A549 (cell line): ENCODE results near the gene CACNA1C. TPM values are rescaled to one million over a fixed set of nuclear protein-coding genes. Genes with fewer than 3 reads are reported as not detected.

Experiments used
- ATAC-seq, 2 experiments: fragments of 200-7000 bp in 1 of 2; fragments of >200 bp in 1 of 2; cut with Nextera tagmentation in 1 of 2; cut with Tn5 transposase in 1 of 2; 3 replicates each; pipeline versions ENCODE4 v1.8.0 to v1.9.1; 2018 to 2020; ENCODE audit warnings: mild to moderate bottlenecking in 1 of 2, moderate library complexity in 1 of 2
- CTCF ChIA-PET: fragments of 300-600 bp; sonication (Branson Sonifier 250); formaldehyde crosslinking; extraction: SDS; loops from one replicate; lab custom pipeline; 2021; ENCODE audit warnings: antibody characterized with exemption, inconsistent platforms; lab: Yijun Ruan, JAX
- POLR2A ChIA-PET: fragments of 350-600 bp; formaldehyde crosslinking; extraction: SDS; loops from one replicate; lab custom pipeline; 2021; ENCODE audit warnings: antibody characterized with exemption, inconsistent platforms; lab: Yijun Ruan, JAX
- DNase-seq, 2 experiments: peaks; one replicate each; pipeline versions ENCODE4 v3.0.0 to v3.0.0-alpha.2; 2011 to 2016; ENCODE audit warnings: low read depth in 1 of 2, low spot score in 1 of 2
- FAIRE-seq: peaks from 2 replicates; lab custom pipeline; 2011; peaks lifted over from hg19 to GRCh38; lab: Jason Lieb, UNC
- H3K27ac ChIP-seq, 2 experiments: fragments of >200 bp; sonication (Bioruptor Twin); formaldehyde crosslinking; 3 replicates each; pipeline ENCODE4 v1.5.1; 2016 to 2017
- H3K4me1 ChIP-seq: fragments of >200 bp; sonication (Bioruptor Twin); formaldehyde crosslinking; 3 replicates; pipeline ENCODE4 v1.6.1; 2016
- H3K4me2 ChIP-seq: fragments of >200 bp; sonication (Bioruptor Twin); formaldehyde crosslinking; 3 replicates; pipeline ENCODE4 v1.6.1; 2016
- H3K4me3 ChIP-seq: fragments of >200 bp; sonication (Bioruptor Twin); formaldehyde crosslinking; 3 replicates; pipeline ENCODE4 v1.5.1; 2016
- H3K9me3 ChIP-seq: fragments of >200 bp; sonication (Bioruptor Twin); formaldehyde crosslinking; 3 replicates; pipeline ENCODE4 v1.6.1; 2016
- BHLHE40 ChIP-seq: IDR thresholded peaks from 2 replicates; pipeline ENCODE4 v1.6.1; 2012; ENCODE audit warnings: low read depth, low read length, inconsistent platforms
- CBX2 ChIP-seq: fragments of 200-600 bp; sonication (generic); IDR thresholded peaks from 2 replicates; pipeline ENCODE4 v1.6.1; 2016; ENCODE audit warnings: low read depth, mild to moderate bottlenecking, borderline replicate concordance
- CEBPB ChIP-seq, 2 experiments: fragments of >200 bp in 1 of 2; sonication (Bioruptor Twin) in 1 of 2; formaldehyde crosslinking in 1 of 2; IDR thresholded peaks; 2 replicates each; pipeline ENCODE4 v1.6.1; 2012 to 2016
- EHF ChIP-seq: fragments of 250-450 bp; sonication (Bioruptor Pico); IDR thresholded peaks from 2 replicates; pipeline ENCODE4 v1.5.0; 2020; ENCODE audit warnings: mild to moderate bottlenecking
- EP300 ChIP-seq, 2 experiments: fragments of >200 bp; sonication (Bioruptor Twin); formaldehyde crosslinking; IDR thresholded peaks; 2 replicates in 1 of 2; 3 replicates in 1 of 2; pipeline ENCODE4 v1.6.1; 2016 to 2017
- FOSL2 ChIP-seq, 2 experiments: fragments of 450-650 bp in 1 of 2; fragments of >200 bp in 1 of 2; sonication (Bioruptor Twin) in 1 of 2; formaldehyde crosslinking; IDR thresholded peaks; 2 replicates each; pipeline versions ENCODE4 v1.5.0 to v1.6.1; 2016 to 2020; ENCODE audit warnings: mild to moderate bottlenecking in 1 of 2, moderate library complexity in 1 of 2
- FOXS1 ChIP-seq: fragments of 250-450 bp; sonication (Bioruptor Pico); IDR thresholded peaks from 2 replicates; pipeline ENCODE4 v1.5.0; 2020; ENCODE audit warnings: mild to moderate bottlenecking, moderate library complexity
- GATA3 ChIP-seq: IDR thresholded peaks from 2 replicates; pipeline ENCODE4 v1.6.1; 2012; ENCODE audit warnings: borderline replicate concordance
- HOXA7 ChIP-seq: fragments of 250-450 bp; sonication (Bioruptor Pico); IDR thresholded peaks from 2 replicates; pipeline ENCODE4 v1.5.0; 2020; ENCODE audit warnings: mild to moderate bottlenecking, moderate library complexity
- HOXB13 ChIP-seq: fragments of 250-450 bp; sonication (Bioruptor Pico); IDR thresholded peaks from 2 replicates; pipeline ENCODE4 v1.5.0; 2020; ENCODE audit warnings: low read depth, mild to moderate bottlenecking, moderate library complexity
- JUN ChIP-seq, 2 experiments: fragments of >200 bp; sonication (Bioruptor Twin); formaldehyde crosslinking; IDR thresholded peaks; 2 replicates in 1 of 2; 3 replicates in 1 of 2; pipeline ENCODE4 v1.6.1; 2016 to 2017
- KDM5A ChIP-seq: fragments of 200-600 bp; sonication (generic); IDR thresholded peaks from 2 replicates; pipeline ENCODE4 v1.6.1; 2016; ENCODE audit warnings: antibody characterized with exemption, mild to moderate bottlenecking
- MAFK ChIP-seq: fragments of 450-650 bp; IDR thresholded peaks from 2 replicates; pipeline ENCODE4 v1.6.1; 2014; ENCODE audit not compliant: partially characterized antibody
- MAZ ChIP-seq: fragments of 150-350 bp; IDR thresholded peaks from 2 replicates; pipeline ENCODE4 v1.6.1; 2014; ENCODE audit warnings: antibody characterized with exemption, low read depth, low read length, borderline replicate concordance
- MYC ChIP-seq: IDR thresholded peaks from 2 replicates; pipeline ENCODE4 v1.6.1; 2012; ENCODE audit warnings: mild to moderate bottlenecking, inconsistent platforms, low read length, improper control_type of control experiment, borderline replicate concordance
- NFE2L2 ChIP-seq: fragments of 150-350 bp; conservative IDR thresholded peaks from 2 replicates; pipeline ENCODE4 v1.6.1; 2014; ENCODE audit warnings: low read length
- POLR2A ChIP-seq: IDR thresholded peaks from 2 replicates; pipeline ENCODE4 v1.6.1; 2012; ENCODE audit warnings: mild to moderate bottlenecking, low read length
- POLR2AphosphoS2 ChIP-seq: conservative IDR thresholded peaks from 2 replicates; pipeline ENCODE4 v1.6.1; 2012; ENCODE audit warnings: low read length, improper control_type of control experiment, inconsistent platforms
- RAD21 ChIP-seq, 2 experiments: fragments of >200 bp in 1 of 2; sonication (Bioruptor Twin) in 1 of 2; formaldehyde crosslinking in 1 of 2; IDR thresholded peaks in 1 of 2; conservative IDR thresholded peaks in 1 of 2; 2 replicates in 1 of 2; 3 replicates in 1 of 2; pipeline ENCODE4 v1.6.1; 2012 to 2018; ENCODE audit warnings: inconsistent platforms in 1 of 2
- RARB ChIP-seq: fragments of 250-450 bp; sonication (Bioruptor Pico); IDR thresholded peaks from 2 replicates; pipeline ENCODE4 v1.8.0; 2021; ENCODE audit warnings: mild to moderate bottlenecking, moderate library complexity
- RCOR1 ChIP-seq: fragments of 150-350 bp; IDR thresholded peaks from 2 replicates; pipeline ENCODE4 v1.6.1; 2014; ENCODE audit warnings: antibody characterized with exemption, low read length, low read depth
- SMC3 ChIP-seq: fragments of >200 bp; sonication (Bioruptor Twin); formaldehyde crosslinking; IDR thresholded peaks from 3 replicates; pipeline ENCODE4 v1.6.1; 2018; ENCODE audit warnings: inconsistent platforms
- SREBF2 ChIP-seq: fragments of 450-650 bp; IDR thresholded peaks from 2 replicates; pipeline ENCODE4 v1.6.1; 2014; ENCODE audit warnings: mild to moderate bottlenecking, moderate library complexity
- TP53 ChIP-seq: fragments of 250-450 bp; sonication (Bioruptor Pico); IDR thresholded peaks from 2 replicates; pipeline ENCODE4 v1.5.0; 2021; ENCODE audit warnings: mild to moderate bottlenecking, moderate library complexity
- ZC3H11A ChIP-seq: fragments of 450-650 bp; IDR thresholded peaks from 2 replicates; pipeline ENCODE4 v1.6.1; 2014; ENCODE audit warnings: antibody characterized with exemption, mild to moderate bottlenecking
- ZFP36 ChIP-seq: fragments of 450-650 bp; IDR thresholded peaks from 2 replicates; pipeline ENCODE4 v1.6.1; 2014; ENCODE audit warnings: borderline replicate concordance; ENCODE audit not compliant: partially characterized antibody
- WGBS: methylation state at CpG from one replicate; pipeline ENCODE4 v1.1.6; 2017; ENCODE audit errors: missing lambda C conversion rate; 5-methylcytosine and 5-hydroxymethylcytosine counted together
- polyA plus RNA-seq, 4 experiments: library from polyadenylated mRNA; depleted of rRNA in 3 of 4; stranded (reverse); fragments of >200 nt; fragmentation: RNase III in 1 of 4; extraction: RNeasy Plus Mini Kit Qiagen cat#74134 plus additional on column Dnase treatment in 1 of 4; gene quantifications; 2 replicates in 3 of 4; 3 replicates in 1 of 4; pipeline ENCODE4 v1.2.3, GENCODE V29; 2011 to 2017
- TF ChIP-seq, protein P1 (sequence below): IDR thresholded peaks from 2 replicates; pipeline ENCODE4 v1.6.1; 2012; ENCODE audit warnings: low read depth, borderline replicate concordance
- TF ChIP-seq, protein P2 (sequence below): fragments of >200 bp; sonication (Bioruptor Twin); formaldehyde crosslinking; IDR thresholded peaks from 3 replicates; pipeline ENCODE4 v1.6.1; 2016

The CACNA1C gene
- polyA plus RNA-seq, 2 of the 4 experiments (the other 2 are of a cell fraction), result not detected

DNA sequence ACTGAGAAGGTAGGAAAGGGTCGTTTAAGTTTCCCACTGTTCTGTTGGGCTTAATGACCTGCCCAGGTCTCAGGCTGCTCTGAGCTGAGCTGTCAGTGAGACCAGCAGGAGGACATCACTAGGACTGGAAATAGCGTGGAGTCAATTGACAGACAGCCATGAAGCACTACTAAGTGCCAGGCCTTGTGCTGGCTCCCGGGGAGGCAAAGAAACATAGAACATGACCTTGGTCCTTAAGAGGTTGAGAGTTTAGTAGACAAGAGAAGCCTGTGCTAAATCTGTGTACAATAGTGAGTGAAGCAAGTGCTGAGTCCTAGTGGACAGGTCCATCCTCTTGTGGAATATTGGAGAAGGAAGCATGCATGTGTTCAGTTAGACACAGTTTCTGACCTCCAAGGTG lies 239.2 kb downstream of the CACNA1C start:
- TF ChIP-seq CEBPB (IDR thresholded peaks at IDR 0.05), result no peak
- TF ChIP-seq, protein P1, sequence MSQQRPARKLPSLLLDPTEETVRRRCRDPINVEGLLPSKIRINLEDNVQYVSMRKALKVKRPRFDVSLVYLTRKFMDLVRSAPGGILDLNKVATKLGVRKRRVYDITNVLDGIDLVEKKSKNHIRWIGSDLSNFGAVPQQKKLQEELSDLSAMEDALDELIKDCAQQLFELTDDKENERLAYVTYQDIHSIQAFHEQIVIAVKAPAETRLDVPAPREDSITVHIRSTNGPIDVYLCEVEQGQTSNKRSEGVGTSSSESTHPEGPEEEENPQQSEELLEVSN, result no peak
- no peak for TF ChIP-seq RCOR1
- no peak for TF ChIP-seq POLR2AphosphoS2
- no peak for TF ChIP-seq POLR2A
- no peak for TF ChIP-seq EHF (CRISPR knock-in tag)
- no peak for TF ChIP-seq FOSL2 (IDR thresholded peaks at IDR 0.05)
- TF ChIP-seq FOSL2 (CRISPR knock-in tag; IDR thresholded peaks at IDR 0.05), result no peak
- no peak for TF ChIP-seq FOXS1 (CRISPR knock-in tag)
- no peak for TF ChIP-seq HOXA7 (CRISPR knock-in tag)
- no peak for TF ChIP-seq BHLHE40
- no peak for TF ChIP-seq EP300 (IDR thresholded peaks at IDR 0.05)
- TF ChIP-seq ZFP36, result no peak
- no peak for TF ChIP-seq NFE2L2
- TF ChIP-seq KDM5A, result no peak
- no peak for TF ChIP-seq RARB (CRISPR knock-in tag)
- TF ChIP-seq GATA3, result no peak
- no peak for TF ChIP-seq SMC3
- Histone ChIP-seq H3K9me3 (no peaks in the 10 kb centered on the region), H3K27ac (no peak overlapping the region), H3K4me1 (no peaks in the 10 kb centered on the region), H3K4me2 (no peak overlapping the region), H3K4me3 (no peak overlapping the region)
- no peak for DNase-seq
- FAIRE-seq, result no peak
- ChIA-PET CTCF (interaction anchor here (0.7 to 3.3 kb wide), 11 partner anchors 8 to 334 kb away, joined by 3 to 19 read pairs (median 6); no protein-coding TSS in a partner anchor), POLR2A (no interaction called here)
- 6% methylated on average over 3 of the region's 3 CpGs for WGBS
- no peak for ATAC-seq

DNA sequence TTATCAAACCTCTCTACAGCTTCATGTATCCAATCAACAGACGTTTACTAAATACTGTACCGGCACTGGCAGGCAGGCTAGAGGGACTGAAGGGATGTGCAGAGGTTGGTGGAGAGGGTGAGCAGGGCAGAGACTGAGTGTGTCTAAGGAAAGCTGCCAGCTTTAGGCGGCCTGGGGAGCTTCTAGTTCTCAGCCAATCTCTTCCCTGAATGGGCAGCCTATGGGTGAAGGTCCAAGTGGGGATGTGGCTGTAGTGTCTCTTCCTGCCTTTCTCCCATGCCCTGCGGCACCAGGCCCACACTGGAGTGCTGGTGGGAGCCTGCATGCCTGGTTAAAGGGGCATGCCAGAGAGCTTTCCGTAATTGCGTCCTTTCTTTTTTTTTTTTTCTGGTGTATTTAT lies 239.8 kb downstream of the CACNA1C start:
- FAIRE-seq (no peak), ATAC-seq (no peak), DNase-seq (no peak)
- ChIA-PET POLR2A (no interaction called here), CTCF (interaction anchor here (0.6 to 3.3 kb wide), 5 partner anchors 8 to 333 kb away, joined by 3 to 19 read pairs (median 4); no protein-coding TSS in a partner anchor)
- H3K9me3 ChIP-seq, result no peaks in the 10 kb centered on the region
- no peak overlapping the region for H3K27ac ChIP-seq
- 58% methylated on average over 6 of the region's 6 CpGs for WGBS
- H3K4me1 ChIP-seq, result no peaks in the 10 kb centered on the region
- no peak overlapping the region for H3K4me2 ChIP-seq
- H3K4me3 ChIP-seq, result no peak overlapping the region
- TF ChIP-seq ZFP36, result no peak

DNA sequence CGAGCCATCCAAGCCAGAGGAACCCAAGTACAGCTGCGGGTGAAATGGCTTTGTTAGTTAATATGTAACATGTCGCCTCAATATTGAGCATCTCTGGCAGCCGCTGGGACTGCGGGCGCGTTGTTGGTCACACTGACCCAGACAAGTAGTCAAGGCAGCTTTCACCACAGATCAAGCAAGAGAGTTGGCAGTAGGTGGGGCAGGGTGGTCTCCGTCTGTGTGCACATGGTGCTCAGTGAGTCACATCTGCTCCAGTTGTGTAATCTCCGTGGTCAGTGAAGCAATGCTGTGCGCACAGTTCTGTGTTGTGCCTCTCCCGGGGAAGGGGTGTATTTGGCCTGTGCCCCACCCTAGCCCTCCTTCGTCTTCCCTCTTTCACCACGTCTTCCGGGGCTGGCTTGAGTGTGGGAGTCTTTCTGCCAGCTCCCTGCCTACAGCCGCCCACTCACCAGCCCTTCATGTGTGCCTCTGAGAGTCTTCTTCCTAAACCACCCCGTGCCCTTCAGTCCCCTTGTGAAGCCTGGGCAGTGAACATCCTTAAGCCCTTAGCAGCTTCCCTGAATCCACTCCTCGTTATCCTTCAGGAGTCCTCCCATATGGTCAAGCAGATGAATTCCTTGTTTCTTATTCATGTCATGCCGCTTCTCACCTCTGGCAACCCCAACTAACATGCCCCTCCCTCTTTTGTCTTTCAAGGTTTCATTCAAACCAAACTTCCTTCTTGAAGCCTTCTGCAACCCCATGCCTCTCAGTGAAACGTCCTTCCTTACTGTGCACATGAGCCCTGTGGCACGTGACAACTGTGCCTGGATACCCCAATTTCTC lies 242.1 kb downstream of the CACNA1C start:
- ATAC-seq, result no peak
- TF ChIP-seq MYC, result no peak
- no peak for TF ChIP-seq GATA3
- TF ChIP-seq CEBPB (IDR thresholded peaks at IDR 0.05), result 0 out of 4 replicates have a peak, but pooled peaks of 1 of the 2 experiments have one; percentile 15
- TF ChIP-seq, all 56 proteins: peak for 1
- H3K9me3 ChIP-seq, result no peaks in the 10 kb centered on the region
- no peaks in the 10 kb centered on the region for H3K4me1 ChIP-seq
- no peak overlapping the region for H3K4me2 ChIP-seq
- WGBS, result 32% methylated on average over 16 of the region's 20 CpGs
- FAIRE-seq (no peak), DNase-seq (no peak)
- CTCF ChIA-PET, result interaction anchor here (1.5 kb wide), 1 partner anchor 9 kb away, joined by 3 read pairs; no protein-coding TSS in a partner anchor
- POLR2A ChIA-PET, result no interaction called here
- no peak overlapping the region for H3K27ac ChIP-seq
- no peak overlapping the region for H3K4me3 ChIP-seq

DNA sequence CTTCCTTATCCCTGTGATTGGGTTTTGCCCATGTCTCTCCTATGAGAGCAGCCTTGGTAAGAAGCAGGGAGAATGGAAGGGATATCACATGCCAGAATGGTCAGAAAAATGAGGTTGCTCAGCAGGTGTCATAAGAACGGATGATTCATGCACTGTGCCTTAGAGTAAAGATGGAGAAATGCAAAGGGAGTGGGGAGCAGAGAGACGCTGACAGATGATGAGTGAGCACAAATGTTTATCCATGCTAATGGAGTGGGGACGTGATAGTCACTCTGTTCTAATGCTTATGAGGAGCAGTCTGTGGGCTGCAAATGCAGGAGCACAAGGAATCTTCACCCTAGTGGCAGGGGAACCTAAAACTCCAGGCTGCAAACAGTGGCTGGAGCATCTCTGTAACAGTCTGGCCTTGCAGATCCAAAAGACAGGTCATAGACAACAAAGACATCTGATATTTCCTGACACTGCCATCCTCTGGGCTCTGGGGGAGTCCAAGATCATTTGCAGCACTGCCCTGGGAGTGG lies 243.2 kb downstream of the CACNA1C start:
- H3K4me1 ChIP-seq, result no peaks in the 10 kb centered on the region
- ChIA-PET CTCF (interaction anchor here (1.4 kb wide), 1 partner anchor 11 kb away, joined by 4 read pairs; no protein-coding TSS in a partner anchor), POLR2A (no interaction called here)
- no peak; a peak in 1 of 6 replicates for ATAC-seq
- DNase-seq, result peak in 1 of 2 experiments; percentile 14
- FAIRE-seq, result no peak
- no peak overlapping the region for H3K4me3 ChIP-seq
- H3K9me3 ChIP-seq, result no peaks in the 10 kb centered on the region
- H3K4me2 ChIP-seq, result no peak overlapping the region
- H3K27ac ChIP-seq, result no peak overlapping the region
- 11% methylated on average over 3 of the region's 3 CpGs for WGBS
- no peak for TF ChIP-seq RARB (CRISPR knock-in tag)
- TF ChIP-seq RAD21 (conservative IDR thresholded peaks at IDR 0.05 in 1 of 2, IDR thresholded peaks at IDR 0.05 in 1 of 2), result no peak
- no peak for TF ChIP-seq CBX2
- TF ChIP-seq FOSL2 (IDR thresholded peaks at IDR 0.05), result no peak
- no peak for TF ChIP-seq FOSL2 (CRISPR knock-in tag; IDR thresholded peaks at IDR 0.05)
- TF ChIP-seq CEBPB (IDR thresholded peaks at IDR 0.05), result no peak
- TF ChIP-seq FOXS1 (CRISPR knock-in tag), result no peak
- no peak for TF ChIP-seq MAZ
- no peak for TF ChIP-seq JUN (IDR thresholded peaks at IDR 0.05)
- TF ChIP-seq TP53, result no peak
- TF ChIP-seq ZC3H11A, result no peak
- no peak for TF ChIP-seq HOXB13 (CRISPR knock-in tag)
- no peak for TF ChIP-seq KDM5A
- no peak for TF ChIP-seq SREBF2
- no peak for TF ChIP-seq MAFK
- TF ChIP-seq, protein P2, sequence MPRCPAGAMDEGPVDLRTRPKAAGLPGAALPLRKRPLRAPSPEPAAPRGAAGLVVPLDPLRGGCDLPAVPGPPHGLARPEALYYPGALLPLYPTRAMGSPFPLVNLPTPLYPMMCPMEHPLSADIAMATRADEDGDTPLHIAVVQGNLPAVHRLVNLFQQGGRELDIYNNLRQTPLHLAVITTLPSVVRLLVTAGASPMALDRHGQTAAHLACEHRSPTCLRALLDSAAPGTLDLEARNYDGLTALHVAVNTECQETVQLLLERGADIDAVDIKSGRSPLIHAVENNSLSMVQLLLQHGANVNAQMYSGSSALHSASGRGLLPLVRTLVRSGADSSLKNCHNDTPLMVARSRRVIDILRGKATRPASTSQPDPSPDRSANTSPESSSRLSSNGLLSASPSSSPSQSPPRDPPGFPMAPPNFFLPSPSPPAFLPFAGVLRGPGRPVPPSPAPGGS, result no peak
- no peak for TF ChIP-seq MYC
